MM.1S (cell line): ENCODE measurements around the gene NABP2.

Source experiments
- DNase-seq: peaks from one replicate; pipeline ENCODE4 v3.0.0-alpha.2; 2015
- H2AFZ ChIP-seq: fragments of 300-600 bp; sonication (generic); 2 replicates; pipeline ENCODE4 v1.6.0; 2016; ENCODE audit warnings: antibody characterized with exemption, low read length
- H3F3A ChIP-seq: fragments of 300-600 bp; sonication (generic); 2 replicates; pipeline ENCODE4 v1.6.1; 2016; ENCODE audit warnings: mild to moderate bottlenecking, antibody characterized with exemption, low read length, moderate library complexity, mixed read lengths; ENCODE audit not compliant: insufficient read depth
- H3K27ac ChIP-seq: fragments of 300-600 bp; sonication (generic); 2 replicates; pipeline ENCODE4 v1.5.1; 2016; ENCODE audit warnings: mild to moderate bottlenecking, low read length
- H3K27me3 ChIP-seq: fragments of 300-600 bp; sonication (generic); replicated peaks from 2 replicates; pipeline ENCODE4 v1.6.0; 2016; ENCODE audit warnings: low read length; ENCODE audit not compliant: insufficient read depth
- H3K36me3 ChIP-seq: fragments of 300-600 bp; sonication (generic); replicated peaks from 2 replicates; pipeline ENCODE4 v1.6.1; 2016; ENCODE audit warnings: mild to moderate bottlenecking, low read length, mixed read lengths; ENCODE audit not compliant: insufficient read depth
- H3K4me1 ChIP-seq: fragments of 300-600 bp; sonication (generic); 2 replicates; pipeline ENCODE4 v1.6.1; 2016; ENCODE audit warnings: low read length, mixed read lengths
- H3K4me2 ChIP-seq: fragments of 300-600 bp; sonication (generic); 2 replicates; pipeline ENCODE4 v1.6.0; 2016; ENCODE audit warnings: low read depth, low read length
- H3K4me3 ChIP-seq: fragments of 300-600 bp; sonication (generic); 2 replicates; pipeline ENCODE4 v1.5.1; 2016; ENCODE audit warnings: low read length, mixed read lengths
- H3K79me2 ChIP-seq: fragments of 300-600 bp; sonication (generic); 2 replicates; pipeline ENCODE4 v1.6.1; 2016; ENCODE audit warnings: mixed run types, low read length, mixed read lengths
- H3K9ac ChIP-seq: fragments of 300-600 bp; sonication (generic); 2 replicates; pipeline ENCODE4 v1.6.1; 2016; ENCODE audit warnings: low read length, mixed read lengths
- H3K9me2 ChIP-seq: fragments of 300-600 bp; sonication (generic); replicated peaks from 2 replicates; pipeline ENCODE4 v1.6.1; 2016; ENCODE audit warnings: mild to moderate bottlenecking, low read length, mixed read lengths; ENCODE audit not compliant: insufficient read depth
- H3K9me3 ChIP-seq: fragments of 300-600 bp; sonication (generic); replicated peaks from 2 replicates; pipeline ENCODE4 v1.6.1; 2016; ENCODE audit warnings: mild to moderate bottlenecking, low read length, mixed read lengths; ENCODE audit not compliant: insufficient read depth
- H4K20me1 ChIP-seq: fragments of 300-600 bp; sonication (generic); 2 replicates; pipeline ENCODE4 v1.6.1; 2016; ENCODE audit warnings: mild to moderate bottlenecking, low read length, moderate library complexity, mixed read lengths; ENCODE audit not compliant: insufficient read depth
- CTCF ChIP-seq: fragments of 300-600 bp; sonication (generic); IDR thresholded peaks from 2 replicates; pipeline ENCODE4 v1.5.1; 2016; ENCODE audit warnings: antibody characterized with exemption, low read length, mixed read lengths
- EZH2 ChIP-seq: fragments of 300-600 bp; sonication (generic); optimal IDR thresholded peaks from 2 replicates; pipeline ENCODE3; 2017; ENCODE audit warnings: low read depth, mild to moderate bottlenecking, antibody characterized with exemption, low read length, mixed read lengths
- EZH2phosphoT487 ChIP-seq: fragments of 300-600 bp; sonication (generic); IDR thresholded peaks from 2 replicates; pipeline ENCODE4 v1.6.1; 2018; ENCODE audit warnings: antibody characterized with exemption, low read length

NABP2 gene

GRCh38 chr12:56229082-56229481, 4.9 kb downstream of the NABP2 start:
- Histone ChIP-seq H3K79me2 (peaks cover 13% of the 10 kb centered on the region), H3F3A (no peaks in the 10 kb centered on the region; the same call in 1 of the 2 replicates), H2AFZ (no peak overlapping the region), H4K20me1 (no peaks in the 10 kb centered on the region), H3K27me3 (no peaks in the 10 kb centered on the region), H3K4me2 (no peak overlapping the region), H3K9me3 (no peaks in the 10 kb centered on the region), H3K36me3 (no peaks in the 10 kb centered on the region), H3K9me2 (no peaks in the 10 kb centered on the region), H3K27ac (no peak overlapping the region), H3K9ac (no peak overlapping the region), H3K4me1 (peaks cover 5% of the 10 kb centered on the region; the same call in 1 of the 2 replicates), H3K4me3 (no peak overlapping the region)
- TF ChIP-seq EZH2 (no peak), EZH2phosphoT487 (no peak), CTCF (no peak)
- no peak for DNase-seq

- H2AFZ ChIP-seq, result no peak within 1 kb of the TSS
- no peaks in the 10 kb centered on the region for H4K20me1 ChIP-seq
- H3K79me2 ChIP-seq, result peaks cover 6% of the 10 kb centered on the region
- H3K4me2 ChIP-seq, result no peak within 1 kb of the TSS
- H3K9me3 ChIP-seq, result no peaks in the 10 kb centered on the region
- no peaks in the 10 kb centered on the region for H3K27me3 ChIP-seq
- H3K9me2 ChIP-seq, result no peaks in the 10 kb centered on the region
- H3K27ac ChIP-seq, result no peak within 1 kb of the TSS
- DNase-seq, result no peak
- H3F3A ChIP-seq, result no peaks in the 10 kb centered on the region; the same call in 1 of the 2 replicates
- no peak within 1 kb of the TSS for H3K9ac ChIP-seq
- TF ChIP-seq EZH2, result no peak
- no peak for TF ChIP-seq EZH2phosphoT487
- no peak for TF ChIP-seq CTCF
- H3K4me1 ChIP-seq, result peaks cover 3% of the 10 kb centered on the region; the same call in 1 of the 2 replicates
- H3K4me3 ChIP-seq, result no peak within 1 kb of the TSS
- H3K36me3 ChIP-seq, result no peaks in the 10 kb centered on the region
Measured at GRCh38 chr12:56229916-56230431, 5.8 kb downstream of the NABP2 start, which contains the start of gene SLC39A5. Gene SLC39A5, plus strand, starts transcription at chr12:56230051. Its CDS starts 1,224 bp downstream, at chr12:56231275.

- Histone ChIP-seq H2AFZ (no peak overlapping the region), H3K79me2 (0 out of 2 replicates have a peak, but pooled peaks cover under 1% of the 10 kb centered on the region), H3K27ac (no peak overlapping the region), H3K4me1 (no peaks in the 10 kb centered on the region), H3K9me3 (no peaks in the 10 kb centered on the region), H3K9me2 (no peaks in the 10 kb centered on the region), H3K4me2 (no peak overlapping the region), H3F3A (no peaks in the 10 kb centered on the region; the same call in 1 of the 2 replicates), H4K20me1 (no peaks in the 10 kb centered on the region), H3K27me3 (no peaks in the 10 kb centered on the region), H3K36me3 (no peaks in the 10 kb centered on the region), H3K9ac (no peak overlapping the region), H3K4me3 (no peak overlapping the region)
- TF ChIP-seq CTCF, result no peak
- TF ChIP-seq EZH2, result no peak
- DNase-seq, result no peak
Measured at GRCh38 chr12:56230432-56231183, 6.5 kb downstream of the NABP2 start.
